Epidermal melanocyte (primary cell): Measurements from ENCODE around the gene ACOX3.
"Not testable (repeated sequence)": the region's sequence is repeated elsewhere in the genome, so short reads cannot be mapped to it uniquely, and the experiment has no call there.

Experiments
- DNase-seq: peaks from one replicate; pipeline ENCODE4 v3.0.0; 2011; ENCODE audit warnings: low spot score; ENCODE audit not compliant: insufficient read length

The ACOX3 gene

GRCh38 chr4:8435656-8436121, 4.8 kb downstream of the ACOX3 start:
- no peak for DNase-seq

GRCh38 chr4:8434251-8435073, 6.1 kb downstream of the ACOX3 start:
- DNase-seq: no peak

- no peak for DNase-seq
Measured at GRCh38 chr4:8433136-8433535, 7.4 kb downstream of the ACOX3 start.

- DNase-seq: no peak
Measured at GRCh38 chr4:8431553-8431952, 9.0 kb downstream of the ACOX3 start.

GRCh38 chr4:8428288-8429097, 12.0 kb downstream of the ACOX3 start:
- DNase-seq: peak; percentile 82

GRCh38 chr4:8427761-8428287, 12.7 kb downstream of the ACOX3 start:
- no peak for DNase-seq

- no peak for DNase-seq
Measured at GRCh38 chr4:8427262-8427661, 13.3 kb downstream of the ACOX3 start.

GRCh38 chr4:8422786-8423185, 17.7 kb downstream of the ACOX3 start:
- DNase-seq: no peak

- no peak for DNase-seq
Measured at GRCh38 chr4:8422327-8422726, 18.2 kb downstream of the ACOX3 start.

- DNase-seq: not testable (repeated sequence)
Measured at GRCh38 chr4:8420151-8420550, 20.4 kb downstream of the ACOX3 start.

- no peak for DNase-seq
Measured at GRCh38 chr4:8419222-8420041, 21.1 kb downstream of the ACOX3 start.

GRCh38 chr4:8417071-8417614, 23.4 kb downstream of the ACOX3 start:
- no peak for DNase-seq

- no peak for DNase-seq
Measured at GRCh38 chr4:8414377-8414776, 26.1 kb downstream of the ACOX3 start.

- no peak for DNase-seq
Measured at GRCh38 chr4:8412288-8412687, 28.2 kb downstream of the ACOX3 start.

- DNase-seq: no peak
Measured at GRCh38 chr4:8411351-8412180, 29.0 kb downstream of the ACOX3 start.

- peak; percentile 32 for DNase-seq
Measured at GRCh38 chr4:8410641-8411271, 29.8 kb downstream of the ACOX3 start.

GRCh38 chr4:8410066-8410625, 30.4 kb downstream of the ACOX3 start:
- DNase-seq: no peak

- DNase-seq: no peak
Measured at GRCh38 chr4:8409264-8410065, 31.1 kb downstream of the ACOX3 start.

- no peak for DNase-seq
Measured at GRCh38 chr4:8407756-8408155, 32.8 kb downstream of the ACOX3 start.
